Measurements from ENCODE around the gene LARGE1.

The LARGE1 gene

DNA sequence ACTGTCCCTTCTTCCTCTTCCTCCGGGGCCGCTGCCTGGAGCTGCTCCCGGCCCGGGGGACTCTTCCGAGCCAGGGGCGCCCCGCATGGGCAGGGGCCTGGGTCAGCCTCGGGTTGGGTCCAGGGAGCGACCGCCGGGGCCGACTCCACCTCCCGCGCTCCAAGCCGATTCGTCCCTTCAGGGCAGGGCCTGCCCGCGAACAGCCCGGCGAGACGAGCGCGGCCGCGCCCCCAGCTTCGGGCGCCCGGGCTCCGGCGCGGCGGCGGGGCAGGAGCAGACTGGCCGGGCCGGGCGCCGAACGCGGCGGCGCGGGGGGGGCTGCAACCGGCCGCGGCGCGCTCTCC is at the start of gene LARGE1:
Gene LARGE1, minus strand, starts transcription at position 280 of the 344 bp plus-strand sequence.
- TF ChIP-seq CTCF (IDR thresholded peaks at IDR 0.05; ENCODE audit: borderline replicate concordance, control extremely low read depth, extremely low read depth, insufficient read depth, missing control alignments) = no peak
- DNase-seq (ENCODE audit: low spot score) = peak; percentile 54
- in situ Hi-C loops (cut with MboI; ENCODE audit: low sequenced_read_pairs, unreplicated experiment) = loop anchor here (10.0 kb wide), 1 partner anchor 185 kb away; no protein-coding TSS in a partner anchor

GRCh38 chr22:33969045-33969444 is 48.8 kb upstream of the LARGE1 start:
- in situ Hi-C loops (cut with MboI; ENCODE audit: low sequenced_read_pairs, unreplicated experiment) = no loop called here
- TF ChIP-seq CTCF (IDR thresholded peaks at IDR 0.05; ENCODE audit: borderline replicate concordance, control extremely low read depth, extremely low read depth, insufficient read depth, missing control alignments) = no peak
- no peak for DNase-seq (ENCODE audit: low spot score)

GRCh38 chr22:33964121-33964520 is 43.8 kb upstream of the LARGE1 start:
- in situ Hi-C loops (cut with MboI; ENCODE audit: low sequenced_read_pairs, unreplicated experiment) = no loop called here
- TF ChIP-seq CTCF (IDR thresholded peaks at IDR 0.05; ENCODE audit: borderline replicate concordance, control extremely low read depth, extremely low read depth, insufficient read depth, missing control alignments) = no peak
- DNase-seq (ENCODE audit: low spot score) = no peak

DNA sequence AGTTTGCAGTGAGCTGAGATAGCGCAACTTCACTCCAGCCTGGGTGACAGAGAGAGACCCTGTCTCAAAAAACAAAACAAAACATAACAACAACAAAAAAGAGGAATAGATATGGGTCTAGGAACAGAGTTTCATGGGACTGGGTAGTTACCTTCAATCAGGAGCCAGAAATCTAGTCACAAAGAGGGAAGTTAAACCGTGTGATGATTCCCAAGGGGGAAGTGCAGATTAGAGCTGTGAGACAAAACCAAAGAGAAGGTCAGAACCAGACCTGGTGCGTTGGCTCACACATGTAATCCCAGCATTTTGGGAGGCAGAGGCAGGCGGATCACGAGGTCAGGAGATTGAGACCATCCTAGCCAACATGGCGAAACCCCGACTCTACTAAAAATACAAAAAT is 42.1 kb upstream of the LARGE1 start:
- DNase-seq (ENCODE audit: low spot score) = no peak
- TF ChIP-seq CTCF (IDR thresholded peaks at IDR 0.05; ENCODE audit: borderline replicate concordance, control extremely low read depth, extremely low read depth, insufficient read depth, missing control alignments) = no peak
- in situ Hi-C loops (cut with MboI; ENCODE audit: low sequenced_read_pairs, unreplicated experiment) = no loop called here

- no peak for DNase-seq (ENCODE audit: low spot score)
- no peak for TF ChIP-seq CTCF (IDR thresholded peaks at IDR 0.05; ENCODE audit: borderline replicate concordance, control extremely low read depth, extremely low read depth, insufficient read depth, missing control alignments)
- in situ Hi-C loops (cut with MboI; ENCODE audit: low sequenced_read_pairs, unreplicated experiment) = no loop called here
Observed at GRCh38 chr22:33958741-33959140, 38.5 kb upstream of the LARGE1 start.

DNA sequence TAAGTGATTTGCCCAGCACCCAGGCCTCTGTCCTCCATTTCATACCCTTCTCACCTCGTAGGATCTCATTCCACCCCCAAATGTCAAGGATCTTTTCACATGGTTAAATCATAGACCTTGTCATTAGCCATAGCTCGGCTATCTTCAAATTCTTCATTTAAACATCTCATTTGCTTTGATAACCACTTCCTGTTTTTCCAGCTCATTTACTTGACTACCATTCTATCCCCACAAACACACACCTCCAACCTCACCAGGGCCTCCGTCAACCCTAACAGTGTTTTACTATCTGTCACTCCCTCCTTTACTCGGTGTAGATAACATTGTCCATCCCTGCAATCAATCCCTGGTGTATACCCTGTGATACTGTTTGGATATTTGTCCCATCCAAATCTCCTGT is 36.8 kb upstream of the LARGE1 start:
- TF ChIP-seq CTCF (IDR thresholded peaks at IDR 0.05; ENCODE audit: borderline replicate concordance, control extremely low read depth, extremely low read depth, insufficient read depth, missing control alignments) = no peak
- DNase-seq (ENCODE audit: low spot score) = no peak
- in situ Hi-C loops (cut with MboI; ENCODE audit: low sequenced_read_pairs, unreplicated experiment) = no loop called here

DNA sequence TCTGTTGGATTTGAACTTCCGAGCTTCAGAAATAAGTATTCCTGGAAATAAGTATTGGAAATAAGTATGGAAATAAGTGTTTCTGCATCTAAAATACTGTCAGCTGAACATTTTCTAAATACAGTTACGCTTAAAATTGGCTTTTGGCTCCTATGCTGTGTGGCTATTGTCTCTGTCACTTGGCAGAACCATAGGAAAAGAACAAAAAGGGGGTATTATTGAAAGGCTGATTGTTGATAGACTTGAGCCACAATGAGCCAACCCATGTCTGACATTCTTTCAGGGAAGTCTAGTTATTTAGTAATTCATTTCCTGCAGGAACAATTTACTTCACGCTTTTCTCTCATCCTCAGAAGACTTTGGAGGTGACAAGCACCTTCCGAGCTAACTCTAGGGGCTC is 32.5 kb upstream of the LARGE1 start:
- in situ Hi-C loops (cut with MboI; ENCODE audit: low sequenced_read_pairs, unreplicated experiment) = no loop called here
- no peak for TF ChIP-seq CTCF (IDR thresholded peaks at IDR 0.05; ENCODE audit: borderline replicate concordance, control extremely low read depth, extremely low read depth, insufficient read depth, missing control alignments)
- no peak for DNase-seq (ENCODE audit: low spot score)
